OCI-LY1 (cell line): Measurements from ENCODE around the gene SLC35F3.

ENCODE experiments used
- H2AFZ ChIP-seq: fragments of 200-600 bp; sonication (generic), shearing (Covaris generic); 2 replicates; pipeline ENCODE4 v1.6.0; 2014; ENCODE audit warnings: antibody characterized with exemption, mild to moderate bottlenecking, low read length
- H3F3A ChIP-seq: fragments of 200-600 bp; sonication (generic), shearing (Covaris generic); 2 replicates; pipeline ENCODE4 v1.6.0; 2014; ENCODE audit warnings: mild to moderate bottlenecking, antibody characterized with exemption, low read length, moderate library complexity; ENCODE audit not compliant: insufficient read depth
- H3K27ac ChIP-seq: fragments of 200-600 bp; sonication (generic); 2 replicates; pipeline ENCODE4 v1.5.1; 2014; ENCODE audit warnings: low read length, mixed run types, mild to moderate bottlenecking, low read depth; ENCODE audit not compliant: poor library complexity, severe bottlenecking
- H3K27me3 ChIP-seq: fragments of 200-600 bp; sonication (generic); 2 replicates; pipeline ENCODE4 v1.6.0; 2014; ENCODE audit warnings: antibody characterized with exemption, mild to moderate bottlenecking, low read length, moderate library complexity; ENCODE audit not compliant: insufficient read depth
- H3K36me3 ChIP-seq: fragments of 200-600 bp; sonication (generic); 2 replicates; pipeline ENCODE4 v1.6.1; 2014; ENCODE audit warnings: mild to moderate bottlenecking, antibody characterized with exemption, low read length, moderate library complexity, mixed read lengths; ENCODE audit not compliant: insufficient read depth
- H3K4me1 ChIP-seq: fragments of 200-600 bp; sonication (generic); 2 replicates; pipeline ENCODE4 v1.5.1; 2014; ENCODE audit warnings: mild to moderate bottlenecking, low read length, moderate library complexity; ENCODE audit not compliant: insufficient read depth, severe bottlenecking
- H3K4me2 ChIP-seq: fragments of 200-600 bp; sonication (generic), shearing (Covaris generic); 2 replicates; pipeline ENCODE4 v1.6.1; 2014; ENCODE audit warnings: low read length
- H3K4me3 ChIP-seq: fragments of 200-600 bp; sonication (generic); 2 replicates; pipeline ENCODE4 v1.5.1; 2014; ENCODE audit warnings: low read length, low read depth, mild to moderate bottlenecking, mixed read lengths; ENCODE audit not compliant: poor library complexity, severe bottlenecking
- H3K79me2 ChIP-seq: fragments of 200-600 bp; shearing (Covaris generic); 2 replicates; pipeline ENCODE4 v1.6.1; 2016; ENCODE audit warnings: mixed run types, low read length, mixed read lengths; ENCODE audit not compliant: insufficient read depth
- H3K9ac ChIP-seq: fragments of 200-600 bp; sonication (generic), shearing (Covaris generic); 2 replicates; pipeline ENCODE4 v1.6.1; 2014; ENCODE audit warnings: mild to moderate bottlenecking, low read length, mixed read lengths
- H3K9me2 ChIP-seq: fragments of 200-600 bp; sonication (generic), shearing (Covaris generic); 2 replicates; pipeline ENCODE4 v1.6.1; 2014; ENCODE audit warnings: low read depth, mild to moderate bottlenecking, low read length, mixed read lengths
- H3K9me3 ChIP-seq: fragments of 200-600 bp; shearing (Covaris generic); 2 replicates; pipeline ENCODE4 v1.6.1; 2014; ENCODE audit warnings: low read length, mixed read lengths
- H4K20me1 ChIP-seq: fragments of 200-600 bp; sonication (generic), shearing (Covaris generic); 2 replicates; pipeline ENCODE4 v1.6.0; 2016; ENCODE audit warnings: mild to moderate bottlenecking, low read length; ENCODE audit not compliant: insufficient read depth
- CTCF ChIP-seq: fragments of 200-600 bp; sonication (generic), shearing (Covaris generic); IDR thresholded peaks from 2 replicates; pipeline ENCODE4 v1.5.1; 2017; ENCODE audit warnings: mild to moderate bottlenecking, antibody characterized with exemption, low read length, moderate library complexity, mixed read lengths
- EZH2 ChIP-seq: fragments of 200-600 bp; sonication (generic), shearing (Covaris generic); IDR thresholded peaks from 2 replicates; pipeline ENCODE4 v1.8.0; 2017; ENCODE audit warnings: borderline replicate concordance, mixed run types, mild to moderate bottlenecking, antibody characterized with exemption, low read length, moderate library complexity, mixed read lengths

SLC35F3 gene

DNA sequence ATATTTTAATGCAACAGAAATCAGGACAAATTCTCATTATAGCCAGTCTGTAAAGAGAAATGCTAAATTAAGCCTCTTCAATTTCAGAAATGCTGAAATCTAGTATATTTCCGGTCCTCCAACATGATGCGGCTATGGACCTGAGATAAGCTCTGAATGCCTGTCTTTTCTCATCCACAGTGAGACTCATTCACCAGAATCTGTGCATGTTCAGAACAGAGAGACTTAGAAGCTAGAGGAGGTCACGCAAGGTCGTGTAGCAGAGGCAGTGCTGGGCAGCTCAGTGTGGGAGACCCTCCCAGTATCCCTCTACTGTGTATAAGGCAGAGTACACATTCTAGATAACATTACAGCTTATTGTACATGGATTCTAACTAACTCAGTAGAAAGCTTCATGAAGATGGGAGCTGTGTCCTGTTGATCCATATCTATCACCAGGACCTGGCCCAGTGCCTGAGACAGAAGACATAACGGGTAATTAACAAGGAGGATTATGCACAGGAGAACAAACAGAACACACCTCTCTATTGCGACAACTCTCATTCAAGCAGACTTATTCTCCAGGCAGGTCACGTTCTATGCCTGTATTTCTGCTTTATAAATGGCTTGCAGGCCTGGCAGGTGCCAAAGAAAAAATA is 371.8 kb downstream of the SLC35F3 start:
- Histone ChIP-seq H3K36me3 (no peaks in the 10 kb centered on the region), H2AFZ (no peak overlapping the region), H4K20me1 (no peaks in the 10 kb centered on the region), H3K4me3 (no peak overlapping the region), H3K27ac (no peak overlapping the region), H3F3A (no peaks in the 10 kb centered on the region), H3K4me2 (no peak overlapping the region), H3K27me3 (no peaks in the 10 kb centered on the region), H3K79me2 (no peaks in the 10 kb centered on the region), H3K4me1 (no peaks in the 10 kb centered on the region), H3K9me2 (no peaks in the 10 kb centered on the region), H3K9ac (no peak overlapping the region), H3K9me3 (no peaks in the 10 kb centered on the region)
- no peak for TF ChIP-seq CTCF
- TF ChIP-seq EZH2: no peak

- Histone ChIP-seq H3K36me3 (no peaks in the 10 kb centered on the region), H3F3A (no peaks in the 10 kb centered on the region), H2AFZ (no peak overlapping the region), H4K20me1 (no peaks in the 10 kb centered on the region), H3K4me3 (no peak overlapping the region), H3K27ac (no peak overlapping the region), H3K27me3 (no peaks in the 10 kb centered on the region), H3K9me2 (no peaks in the 10 kb centered on the region), H3K4me1 (no peaks in the 10 kb centered on the region), H3K79me2 (no peaks in the 10 kb centered on the region), H3K9ac (no peak overlapping the region), H3K9me3 (no peaks in the 10 kb centered on the region), H3K4me2 (no peak overlapping the region)
- TF ChIP-seq CTCF (no peak), EZH2 (no peak)
Measured at GRCh38 chr1:234277161-234277868, 372.8 kb downstream of the SLC35F3 start.

GRCh38 chr1:234279021-234279420 is 374.5 kb downstream of the SLC35F3 start:
- TF ChIP-seq EZH2 (no peak), CTCF (no peak)
- Histone ChIP-seq H3K27me3 (no peaks in the 10 kb centered on the region), H2AFZ (no peak overlapping the region)

More at GRCh38 chr1:234279021-234279420, 374.5 kb downstream of the SLC35F3 start:
- Histone ChIP-seq H3K9me3 (no peaks in the 10 kb centered on the region), H3K9ac (no peak overlapping the region), H3K9me2 (no peaks in the 10 kb centered on the region), H3K4me2 (no peak overlapping the region), H3K27ac (no peak overlapping the region), H3K4me3 (no peak overlapping the region), H3K36me3 (no peaks in the 10 kb centered on the region), H4K20me1 (no peaks in the 10 kb centered on the region), H3K4me1 (no peaks in the 10 kb centered on the region), H3K79me2 (no peaks in the 10 kb centered on the region), H3F3A (no peaks in the 10 kb centered on the region)
